Activated CD8-positive, alpha-beta memory T cell treated with anti-CD3 and anti-CD28 coated beads, Interleukin-2, amount 50 U/mL, for 24 hours (primary cell): ENCODE results near the gene S100A13.
"Not testable (repeated sequence)": the region's sequence is repeated elsewhere in the genome, so short reads cannot be mapped to it uniquely, and the experiment has no call there.

Source experiments
- DNase-seq: peaks from one replicate; pipeline ENCODE4 v3.0.0-alpha.2; 2020; ENCODE audit errors: extremely low read depth

S100A13 gene

DNA sequence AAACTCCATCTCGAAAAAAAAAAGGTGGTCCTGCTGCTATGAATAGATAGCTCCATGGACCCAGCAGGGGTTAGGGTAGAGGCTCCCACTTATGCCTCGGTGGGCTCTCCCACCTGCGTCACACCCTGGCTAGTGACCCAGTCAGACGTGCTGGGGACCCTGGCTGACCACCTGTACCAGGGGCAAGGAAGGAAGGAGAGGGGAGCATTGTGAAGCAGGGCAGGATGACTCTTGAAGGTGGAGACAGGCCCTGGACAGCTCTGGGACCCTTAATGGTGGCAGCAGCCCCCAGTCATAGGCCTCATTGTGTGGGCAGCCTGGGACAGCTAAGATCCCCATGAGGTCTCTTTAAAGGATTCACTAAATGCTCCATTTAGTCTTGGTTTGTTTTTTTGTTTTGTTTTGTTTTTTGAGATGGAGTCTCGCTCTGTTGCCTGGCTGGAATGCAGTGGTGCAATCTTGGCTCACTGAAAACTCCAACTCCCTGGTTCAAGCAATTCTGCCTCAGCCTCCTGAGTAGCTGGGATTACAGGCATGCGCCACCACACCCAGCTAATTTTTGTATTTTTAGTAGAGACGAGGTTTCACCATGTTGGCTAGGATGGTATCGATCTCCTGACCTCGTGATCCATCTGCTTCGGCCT lies 20.8 kb upstream of the S100A13 start:
- DNase-seq = no peak

DNA sequence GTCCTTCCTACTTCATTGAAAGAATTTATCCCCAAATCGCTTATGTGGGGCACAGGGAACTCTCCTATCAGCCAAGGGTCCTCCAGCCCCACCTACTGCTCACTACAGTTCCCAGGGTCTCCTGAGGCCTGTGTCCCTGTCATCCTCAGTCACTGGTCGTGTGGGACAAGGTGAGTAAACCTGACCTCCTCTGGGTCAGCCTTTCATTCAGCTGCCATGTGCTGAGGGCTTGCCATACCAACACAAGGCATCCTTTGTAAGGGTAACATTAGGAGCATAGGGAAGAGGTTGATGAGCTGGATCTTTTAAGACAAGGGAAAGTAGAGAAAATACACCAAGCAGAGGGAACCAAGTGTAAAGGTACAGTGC lies 20.0 kb upstream of the S100A13 start:
- DNase-seq = no peak

DNA sequence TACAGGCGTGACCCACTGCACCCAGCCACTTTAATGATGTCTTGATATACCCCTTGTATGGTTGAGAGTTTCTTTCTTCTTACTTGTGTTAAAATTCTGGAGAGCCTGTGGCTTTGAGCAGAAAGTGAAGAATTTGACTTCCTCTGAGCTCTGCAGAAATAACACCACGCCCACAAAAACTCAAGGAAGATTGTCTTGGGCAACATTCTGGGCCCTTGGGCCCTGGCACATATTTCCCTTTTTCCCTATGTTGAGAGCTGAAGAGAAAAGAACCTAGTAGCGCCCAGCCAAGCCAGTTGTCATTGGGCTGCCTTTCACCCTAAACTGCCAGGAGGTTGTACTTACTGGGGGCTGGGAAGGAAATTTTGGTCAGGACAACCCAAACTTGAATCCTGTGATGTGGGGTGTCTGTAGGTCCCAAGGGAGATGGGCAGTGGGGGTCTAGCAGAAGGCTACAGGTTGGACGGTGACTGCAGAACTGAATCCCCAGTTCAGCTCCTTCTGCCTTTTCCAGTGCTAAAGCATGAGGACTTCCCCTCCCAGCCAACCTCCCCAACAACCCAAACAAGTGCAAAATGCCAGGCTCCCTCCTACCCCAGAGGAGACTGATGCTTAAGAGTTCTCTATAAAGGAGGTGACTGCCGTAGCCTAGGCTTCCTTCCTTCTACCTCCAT lies 19.5 kb upstream of the S100A13 start:
- DNase-seq = no peak

DNA sequence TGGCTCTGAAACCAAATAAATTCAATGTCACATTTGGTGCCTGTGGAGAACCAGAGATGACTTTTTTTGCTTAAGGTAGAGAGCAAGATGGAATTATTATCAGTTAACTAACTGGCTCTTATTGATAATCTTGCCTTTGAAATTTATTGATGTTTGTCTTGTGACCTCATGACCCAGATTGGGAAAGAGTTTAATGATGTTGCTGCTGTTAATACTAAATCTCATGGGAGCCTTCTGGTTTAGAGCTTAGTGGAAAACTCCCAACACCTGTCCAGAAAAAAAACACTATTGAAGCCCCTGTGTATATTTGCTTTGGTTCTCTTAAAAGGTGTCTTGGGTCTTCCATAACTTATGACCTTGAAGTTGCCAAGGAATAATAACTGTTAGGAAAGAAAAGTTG lies 16.5 kb upstream of the S100A13 start:
- no peak for DNase-seq

DNA sequence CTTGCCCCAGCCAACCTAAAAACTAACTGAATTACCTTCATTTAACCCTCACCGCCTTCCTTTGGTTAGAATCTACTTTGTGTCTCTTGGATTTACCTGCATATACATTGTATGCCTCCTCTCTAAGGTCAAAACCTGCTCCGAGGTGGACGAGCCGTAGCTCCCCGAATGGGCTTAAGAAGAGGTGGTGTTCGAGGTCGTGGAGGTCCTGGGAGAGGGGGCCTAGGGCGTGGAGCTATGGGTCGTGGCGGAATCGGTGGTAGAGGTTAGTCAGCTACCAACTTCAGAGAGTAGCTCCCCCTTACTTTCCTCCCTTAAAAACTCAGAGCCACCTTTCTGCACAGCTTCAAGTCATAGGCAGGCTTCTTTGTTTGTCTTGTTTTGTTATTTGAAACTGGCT lies 15.8 kb upstream of the S100A13 start:
- no peak for DNase-seq

DNA sequence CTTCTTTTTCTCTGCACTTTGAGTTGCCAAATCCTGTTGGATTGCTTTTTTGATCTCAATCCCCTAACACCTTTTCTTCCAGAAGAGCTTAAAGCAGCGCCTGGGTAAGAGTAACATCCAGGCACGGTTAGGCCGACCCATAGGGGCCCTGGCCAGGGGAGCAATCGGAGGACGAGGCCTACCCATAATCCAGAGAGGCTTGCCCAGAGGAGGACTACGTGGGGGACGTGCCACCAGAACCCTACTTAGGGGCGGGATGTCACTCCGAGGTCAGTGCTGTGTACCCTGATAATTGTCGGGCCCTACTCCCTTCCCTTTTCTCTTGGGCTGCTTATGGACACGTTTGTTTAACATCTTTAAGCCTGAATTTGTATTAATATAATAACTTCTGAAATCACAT lies 14.9 kb upstream of the S100A13 start:
- DNase-seq = no peak

DNA sequence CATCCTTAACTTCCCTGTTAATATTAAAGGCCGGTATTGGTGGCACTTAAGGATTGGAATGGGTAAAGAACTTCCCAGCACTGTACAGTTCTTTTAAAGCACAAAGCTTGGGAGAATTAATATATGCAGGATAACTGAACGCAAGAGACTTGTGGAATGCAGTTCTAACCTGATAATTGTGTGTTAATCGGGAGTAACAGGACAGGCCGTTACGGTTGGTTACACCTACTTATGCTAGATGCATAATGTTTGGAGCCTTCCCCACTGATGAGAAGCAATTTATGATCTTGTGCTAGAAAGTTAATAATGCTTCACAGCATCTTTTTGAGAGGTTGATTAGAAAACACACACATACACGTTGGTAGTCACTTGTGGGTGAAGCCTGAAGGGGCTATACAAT lies 13.6 kb upstream of the S100A13 start:
- no peak for DNase-seq

DNA sequence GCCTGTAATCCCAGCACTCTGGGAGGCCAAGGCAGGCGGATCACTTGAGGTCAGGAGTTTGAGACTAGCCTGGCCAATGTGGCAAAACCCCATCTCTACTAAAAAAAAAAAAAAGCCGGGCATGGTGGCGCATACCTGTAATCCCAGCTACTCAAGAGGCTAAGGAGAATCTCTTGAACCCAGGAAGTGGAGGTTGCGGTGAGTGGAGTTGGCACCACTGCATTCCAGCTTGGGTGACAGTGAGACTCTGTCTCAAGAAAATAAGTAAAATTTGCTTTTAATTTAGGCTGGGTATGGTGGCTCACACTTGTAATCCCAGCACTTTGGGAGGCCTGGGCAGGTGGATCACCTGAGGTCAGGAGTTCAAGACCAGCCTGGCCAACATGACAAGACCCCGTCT lies 12.9 kb upstream of the S100A13 start:
- DNase-seq = not testable (repeated sequence)

DNA sequence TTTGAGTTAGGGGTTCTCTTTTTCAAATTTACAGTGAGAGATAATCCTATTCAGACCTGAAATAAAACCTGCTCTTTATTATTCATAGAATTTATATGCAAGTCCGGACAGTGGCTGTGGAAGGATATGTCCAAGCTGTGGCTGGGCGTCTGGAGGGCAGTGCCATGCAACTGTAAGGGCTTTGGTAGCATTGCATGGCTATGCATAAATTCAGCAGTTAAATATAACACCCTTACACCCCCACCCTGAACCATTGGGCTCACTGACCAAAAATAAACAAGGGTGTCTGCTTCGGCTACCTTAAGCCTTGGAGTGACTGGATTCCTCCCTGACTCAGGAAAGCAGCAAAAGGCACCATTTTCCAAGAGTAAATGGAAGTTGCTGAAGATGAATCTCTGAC lies 12.0 kb upstream of the S100A13 start:
- no peak for DNase-seq

DNA sequence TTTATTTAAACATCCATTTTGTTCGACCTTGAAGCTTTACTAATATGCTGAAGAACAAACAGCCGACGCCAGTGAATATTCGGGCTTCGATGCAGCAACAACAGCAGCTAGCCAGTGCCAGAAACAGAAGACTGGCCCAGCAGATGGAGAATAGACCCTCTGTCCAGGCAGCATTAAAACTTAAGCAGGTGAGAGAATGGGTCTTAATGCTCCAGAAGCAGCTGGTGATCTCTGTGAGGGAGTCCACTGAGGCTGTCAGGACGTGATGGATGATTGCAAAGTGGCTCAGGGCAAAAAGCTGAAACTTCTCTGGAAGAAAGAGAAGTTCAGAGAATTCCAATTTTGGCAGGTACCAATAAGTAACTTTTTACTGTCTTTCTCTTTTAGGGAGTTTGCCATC lies 11.0 kb upstream of the S100A13 start:
- no peak for DNase-seq

DNA sequence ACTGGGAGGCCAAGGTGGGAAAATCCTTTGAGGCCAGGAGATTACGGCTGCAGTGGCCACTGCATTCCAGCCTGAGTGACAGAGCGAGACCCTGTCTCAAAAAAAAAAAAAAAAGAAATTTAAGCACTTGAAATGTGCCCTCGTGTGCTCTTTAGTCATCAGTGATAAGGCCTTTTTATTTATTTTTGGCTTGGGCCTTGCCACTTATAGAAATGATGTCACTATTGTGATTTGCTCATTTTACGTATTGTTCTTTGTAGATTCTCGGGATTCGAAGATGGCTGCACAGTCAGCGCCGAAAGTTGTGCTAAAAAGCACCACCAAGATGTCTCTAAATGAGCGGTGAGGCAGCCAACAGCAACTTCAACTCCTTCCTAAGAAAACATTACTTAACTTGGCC lies 9.0 kb upstream of the S100A13 start:
- DNase-seq = no peak

DNA sequence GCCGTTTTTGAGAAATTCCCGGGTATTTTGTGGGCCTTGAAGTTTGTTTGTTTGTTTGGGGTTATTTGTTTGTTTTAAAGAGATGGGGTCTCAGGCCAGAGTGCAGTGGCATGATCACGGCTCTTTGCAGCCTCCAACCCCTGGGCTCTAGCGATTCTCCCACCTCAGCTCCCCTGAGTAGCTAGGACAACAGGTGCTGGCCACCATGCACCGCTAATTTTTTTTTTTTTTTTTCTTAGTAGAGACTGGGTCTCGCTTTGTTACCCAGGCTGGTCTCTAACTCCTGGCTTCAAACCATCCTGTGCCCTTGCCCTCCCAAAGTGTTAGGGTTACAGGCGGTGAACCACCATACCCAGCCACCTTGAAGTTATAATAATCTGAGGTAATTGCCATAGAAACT lies 8.6 kb upstream of the S100A13 start:
- no peak for DNase-seq

DNA sequence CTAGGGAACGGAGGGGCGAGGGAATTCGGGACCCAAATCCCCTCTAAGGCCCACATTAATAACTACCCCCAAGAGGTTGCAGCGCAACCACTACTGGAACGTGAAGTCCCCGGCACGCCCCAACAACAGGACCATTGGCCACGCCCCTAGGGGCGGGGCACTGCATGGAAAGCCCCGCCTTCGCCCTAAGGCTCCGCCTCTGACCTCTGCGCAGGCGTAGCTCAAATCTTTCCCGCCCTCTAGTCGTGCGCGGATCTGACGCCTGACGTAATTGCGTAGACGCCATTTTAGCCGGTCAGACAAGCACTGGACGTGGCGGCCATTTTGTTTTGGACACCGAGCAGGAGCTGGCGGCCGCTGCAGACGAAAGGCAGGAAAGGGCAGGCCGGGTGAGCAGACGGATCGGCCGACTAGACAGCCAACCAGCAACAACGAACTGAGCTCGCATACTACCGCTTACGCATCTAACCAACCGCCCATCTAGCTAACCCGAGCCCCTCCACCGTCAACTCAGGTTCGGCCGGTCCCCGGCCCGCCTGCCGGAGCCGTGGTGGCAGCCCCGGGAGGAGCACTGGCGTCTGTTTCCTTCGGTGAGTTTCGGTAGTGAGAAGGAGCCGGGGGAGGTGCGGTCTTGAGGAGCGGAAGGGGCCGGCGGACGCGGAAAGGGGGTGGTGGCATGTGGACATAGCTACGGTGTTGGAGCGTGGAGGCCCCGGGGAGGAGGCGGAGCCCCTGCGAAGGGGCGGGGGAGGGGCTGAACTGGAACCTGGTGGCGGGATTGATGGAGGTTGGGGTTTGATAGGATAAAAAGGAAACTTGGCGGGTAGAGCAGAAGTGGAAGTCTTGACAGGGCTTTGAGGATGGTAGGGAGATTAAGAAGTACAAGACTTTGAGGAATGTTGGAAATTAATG lies 6.7 kb upstream of the S100A13 start, which contains the start of gene CHTOP:
Gene CHTOP, plus strand, starts transcription at position 313 of the 912 bp plus-strand sequence. CDS start 2,523 bp downstream, outside the sequence.
- peak; percentile 93 for DNase-seq

DNA sequence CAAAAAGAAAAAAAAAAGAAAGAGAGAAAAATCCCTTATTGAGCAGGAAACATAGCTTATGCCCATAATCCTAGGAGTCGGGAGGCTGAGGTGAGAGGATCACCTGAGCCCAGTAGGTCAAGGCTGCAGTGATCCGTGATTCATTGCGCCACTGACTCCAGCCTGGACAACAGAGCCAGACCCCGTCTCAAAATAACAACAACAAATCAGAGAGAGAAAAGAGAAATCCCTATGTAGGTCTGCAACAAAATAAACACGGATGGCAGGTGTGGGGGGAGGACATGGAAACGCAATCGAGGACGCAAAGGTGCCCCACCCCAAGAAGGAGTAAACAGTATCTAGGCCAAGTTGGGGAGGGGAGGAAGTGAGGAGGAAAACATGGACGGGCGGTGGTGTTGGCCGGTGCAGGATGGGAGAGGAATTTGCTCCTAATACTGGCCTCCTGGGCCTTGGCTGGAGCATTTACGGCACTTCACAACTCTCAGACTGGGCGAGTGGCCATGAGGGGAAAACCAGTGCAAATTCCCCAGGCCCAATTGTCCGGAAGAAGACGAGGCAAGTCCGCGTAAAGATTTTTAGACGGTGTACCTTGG lies 6.0 kb upstream of the S100A13 start:
- DNase-seq = no peak

DNA sequence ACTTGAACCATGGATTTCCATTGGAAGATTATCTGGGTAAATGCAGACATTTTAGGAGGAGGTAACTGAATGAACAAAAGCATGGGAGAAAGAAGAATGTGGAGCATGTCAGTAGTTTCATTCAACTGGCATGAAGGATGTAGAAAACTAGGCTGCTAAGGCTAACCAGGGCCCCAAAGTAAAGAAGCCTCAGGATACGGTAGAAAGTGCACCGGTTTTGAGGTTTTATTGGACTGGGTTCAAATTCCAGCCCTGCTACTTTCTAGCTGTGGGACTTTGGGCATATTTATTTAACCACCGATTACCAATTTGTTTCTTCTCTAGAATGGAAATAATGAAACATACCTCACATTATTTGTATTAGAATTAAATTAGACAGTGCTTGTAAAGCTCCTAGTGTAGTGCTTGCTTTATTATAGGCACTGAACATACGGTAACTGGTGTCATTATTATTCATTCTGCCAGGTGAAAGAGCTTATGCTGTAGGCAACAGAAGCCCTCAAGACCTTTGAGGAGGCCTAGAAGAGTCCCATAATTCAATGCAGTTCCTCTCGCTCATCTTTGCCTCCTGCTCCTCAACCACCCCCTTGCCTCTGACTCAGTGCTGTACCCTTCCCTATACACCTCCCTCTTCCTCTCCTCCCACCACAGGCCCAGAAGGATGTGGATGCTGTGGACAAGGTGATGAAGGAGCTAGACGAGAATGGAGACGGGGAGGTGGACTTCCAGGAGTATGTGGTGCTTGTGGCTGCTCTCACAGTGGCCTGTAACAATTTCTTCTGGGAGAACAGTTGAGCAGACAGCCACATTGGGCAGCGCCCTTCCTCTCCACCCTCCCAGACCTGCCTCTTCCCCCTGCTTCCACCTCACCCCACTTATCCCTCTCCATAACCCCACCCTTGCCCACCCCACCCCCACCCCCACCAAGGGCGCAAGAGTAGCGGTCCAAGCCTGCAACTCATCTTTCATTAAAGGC lies 4.0 kb upstream of the S100A13 start:
- DNase-seq = no peak

DNA sequence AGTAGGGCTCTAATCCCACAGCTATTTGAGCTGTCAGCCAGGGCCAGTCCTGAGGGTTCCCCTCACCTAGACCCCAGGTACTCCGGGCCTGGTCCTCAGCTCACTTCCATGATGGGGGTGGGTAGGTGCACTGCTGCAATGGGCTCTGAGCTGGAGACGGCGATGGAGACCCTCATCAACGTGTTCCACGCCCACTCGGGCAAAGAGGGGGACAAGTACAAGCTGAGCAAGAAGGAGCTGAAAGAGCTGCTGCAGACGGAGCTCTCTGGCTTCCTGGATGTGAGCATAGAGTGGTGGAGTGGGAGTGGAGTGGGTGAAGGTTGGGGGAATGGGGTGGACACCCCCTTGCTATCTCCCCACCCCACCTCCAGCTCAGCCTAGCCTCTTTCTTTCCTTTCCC lies 3.1 kb upstream of the S100A13 start:
- no peak for DNase-seq

DNA sequence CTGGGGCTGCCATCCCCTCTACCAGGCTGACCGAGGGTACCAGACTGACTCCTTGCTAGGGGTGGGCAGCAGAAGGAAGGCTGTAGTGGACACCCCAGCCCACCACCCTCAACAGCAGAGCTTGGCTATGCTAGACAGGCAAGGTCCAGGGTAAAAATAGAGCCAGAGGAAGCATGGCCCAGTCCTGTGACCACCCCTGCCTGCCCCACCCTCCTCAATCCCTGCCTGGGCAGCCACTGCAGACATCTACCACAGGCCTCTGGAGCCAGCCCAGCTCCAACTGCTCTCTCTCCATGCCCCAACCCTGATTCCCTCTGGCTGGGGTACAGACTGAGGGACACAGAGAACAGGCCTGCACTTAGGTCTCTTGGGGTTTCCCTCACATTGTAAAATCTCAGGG lies 2.7 kb upstream of the S100A13 start:
- DNase-seq = no peak

DNA sequence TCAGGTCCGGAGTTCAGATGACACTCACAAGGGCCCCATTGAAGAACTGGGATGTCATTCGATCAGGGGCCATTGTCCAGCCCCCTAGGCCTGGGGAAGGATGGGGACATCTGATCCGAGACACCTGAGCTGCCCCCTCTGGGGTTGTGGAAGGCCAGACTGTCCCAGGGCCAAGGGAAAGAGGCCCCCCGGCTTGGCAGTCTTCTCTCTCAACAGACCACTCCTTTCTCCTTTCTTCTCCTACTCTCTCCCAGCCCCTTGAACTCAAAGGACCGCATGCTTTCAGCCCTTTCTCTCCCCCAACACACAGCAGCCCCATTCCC lies 2.0 kb upstream of the S100A13 start:
- no peak for DNase-seq

DNA sequence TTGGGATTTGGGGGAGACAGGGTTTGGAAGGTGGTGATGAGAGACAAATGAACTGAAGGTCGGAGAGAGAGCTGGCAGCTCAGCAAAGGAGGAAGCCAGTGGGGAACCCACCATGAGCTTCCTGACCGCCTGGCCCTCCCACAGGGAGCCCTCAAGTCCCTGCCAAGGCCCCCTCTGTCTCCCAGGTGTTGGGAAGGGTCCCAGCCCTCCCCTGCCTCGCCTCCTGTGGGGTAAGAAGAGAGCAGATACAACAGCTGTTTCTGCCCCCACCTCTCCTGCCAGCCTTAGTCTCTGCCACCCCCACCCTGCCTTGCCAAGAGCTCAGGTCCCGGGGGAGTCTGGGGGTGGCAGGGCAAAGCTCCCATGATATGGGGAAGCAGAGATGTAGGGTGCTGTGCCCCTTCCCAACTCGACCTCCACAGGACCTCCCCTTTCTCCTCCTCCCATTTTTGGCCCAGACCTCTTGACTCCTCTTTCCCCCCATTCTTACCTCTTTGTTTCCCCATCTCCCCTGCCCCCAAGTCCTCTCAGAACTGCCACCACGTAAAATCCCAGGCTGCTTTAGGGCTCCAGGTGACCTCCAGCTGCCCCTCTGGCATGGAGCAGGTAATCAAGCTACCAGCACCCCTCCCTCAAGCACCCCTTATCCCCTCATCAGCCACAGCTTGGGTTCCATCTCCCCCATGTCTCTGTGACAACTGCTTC lies 1.5 kb upstream of the S100A13 start:
- no peak for DNase-seq

DNA sequence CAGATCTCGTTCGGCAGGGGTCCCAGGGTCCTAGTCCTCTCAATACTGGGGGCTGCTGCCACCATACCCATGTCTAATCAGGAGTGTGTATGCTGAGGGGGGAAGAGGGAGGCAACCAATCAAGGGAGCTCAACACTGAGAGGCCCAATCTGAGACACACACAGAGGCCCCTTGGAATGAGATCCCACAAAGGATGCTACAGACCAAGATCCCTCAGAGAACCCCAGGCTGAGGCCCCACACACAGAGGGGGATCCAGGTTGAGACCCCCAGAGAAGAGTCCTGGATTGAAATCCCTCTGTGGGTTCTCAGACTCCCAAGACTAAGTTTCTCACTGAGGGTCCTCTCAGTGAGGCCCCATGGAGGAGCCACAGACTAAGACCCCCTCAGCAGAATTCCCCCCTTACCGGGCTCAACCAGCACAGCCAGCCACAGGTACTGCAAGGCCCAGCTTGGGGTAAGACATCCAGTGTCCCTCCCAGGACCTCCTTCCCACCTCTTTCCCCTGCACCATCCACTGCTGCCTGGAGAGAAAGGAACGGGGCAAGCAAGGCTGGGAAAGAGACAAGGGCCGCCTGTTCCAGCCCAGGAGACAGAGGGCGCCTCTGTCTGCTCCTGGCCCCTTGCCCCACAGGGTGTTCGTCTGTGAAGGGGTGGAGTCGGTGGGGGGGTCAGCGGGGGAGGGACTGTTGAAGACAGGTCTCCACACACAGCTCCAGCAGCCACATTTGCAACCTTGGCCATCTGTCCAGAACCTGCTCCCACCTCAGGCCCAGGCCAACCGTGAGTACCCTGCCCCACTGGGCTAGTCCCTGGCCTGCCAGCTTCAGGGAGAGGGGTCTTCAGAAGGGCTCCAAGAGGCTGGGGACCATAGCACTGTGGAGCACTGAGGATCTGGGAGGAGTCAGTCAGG lies 666 bp upstream of the S100A13 start, which contains the start of gene S100A1:
Gene S100A1, plus strand, starts transcription at position 720 of the 912 bp plus-strand sequence. CDS start 2,088 bp downstream, outside the sequence.
- DNase-seq = no peak
